OCI-LY7 (cell line): Measurements from ENCODE around the gene MTX3. TPM values are rescaled to one million over a fixed set of nuclear protein-coding genes. Genes with fewer than 3 reads are reported as not detected.

ENCODE experiments used
- BruUV-seq: library from RNA; stranded (reverse); fragments of 400-500 nt; replicated peaks from 2 replicates; lab custom pipeline; 2021; lab: Mats Ljungman, UMichigan
- CTCF ChIA-PET: fragments of 300-600 bp; sonication (Branson Sonifier 250); formaldehyde crosslinking; loops from one replicate; lab custom pipeline; 2022; ENCODE audit warnings: antibody characterized with exemption; ENCODE audit not compliant: unreplicated experiment; lab: Charles Lee
- POLR2A ChIA-PET: fragments of 300-600 bp; sonication (Branson Sonifier 250); formaldehyde crosslinking; loops from one replicate; lab custom pipeline; 2022; ENCODE audit warnings: antibody characterized with exemption; lab: Charles Lee
- DNase-seq: peaks from one replicate; pipeline ENCODE4 v3.0.0-alpha.2; 2015; ENCODE audit warnings: low spot score
- H2AFZ ChIP-seq: fragments of 200-600 bp; sonication (generic), shearing (Covaris generic); 2 replicates; pipeline ENCODE4 v1.6.1; 2014; ENCODE audit warnings: mild to moderate bottlenecking, antibody characterized with exemption, low read length, moderate library complexity
- H3K27ac ChIP-seq: fragments of 200-600 bp; sonication (generic); 2 replicates; pipeline ENCODE4 v1.5.1; 2014; ENCODE audit warnings: mixed run types, low read depth, mild to moderate bottlenecking, moderate library complexity, low read length, inconsistent platforms; ENCODE audit not compliant: poor library complexity, severe bottlenecking
- H3K36me3 ChIP-seq: fragments of 200-600 bp; sonication (generic); 2 replicates; pipeline ENCODE4 v1.6.1; 2014; ENCODE audit warnings: mild to moderate bottlenecking, antibody characterized with exemption, low read length, moderate library complexity, mixed read lengths; ENCODE audit not compliant: insufficient read depth
- H3K4me1 ChIP-seq: fragments of 200-600 bp; sonication (generic); 2 replicates; pipeline ENCODE4 v1.5.1; 2014; ENCODE audit warnings: mild to moderate bottlenecking, low read length; ENCODE audit not compliant: insufficient read depth, poor library complexity, severe bottlenecking
- H3K4me2 ChIP-seq: fragments of 200-600 bp; sonication (generic); 2 replicates; pipeline ENCODE4 v1.6.1; 2014; ENCODE audit warnings: mild to moderate bottlenecking, low read length
- H3K4me3 ChIP-seq: fragments of 200-600 bp; sonication (generic); 2 replicates; pipeline ENCODE4 v1.5.1; 2014; ENCODE audit warnings: mild to moderate bottlenecking, low read depth, low read length; ENCODE audit not compliant: poor library complexity, severe bottlenecking
- H3K79me2 ChIP-seq: fragments of 200-600 bp; sonication (generic); 2 replicates; pipeline ENCODE4 v1.6.1; 2016; ENCODE audit warnings: low read depth, mild to moderate bottlenecking, low read length, moderate library complexity, mixed read lengths; ENCODE audit not compliant: insufficient read depth
- H3K9me2 ChIP-seq: fragments of 200-600 bp; sonication (generic); 2 replicates; pipeline ENCODE4 v1.6.1; 2016; ENCODE audit warnings: mild to moderate bottlenecking, low read length, mixed read lengths; ENCODE audit not compliant: insufficient read depth
- H3K9me3 ChIP-seq: fragments of 200-600 bp; sonication (generic); 2 replicates; pipeline ENCODE4 v1.6.1; 2014; ENCODE audit warnings: mild to moderate bottlenecking, mixed run types, low read length, mixed read lengths
- H4K20me1 ChIP-seq: fragments of 200-600 bp; sonication (generic); 2 replicates; pipeline ENCODE4 v1.6.1; 2014; ENCODE audit warnings: mild to moderate bottlenecking, antibody characterized with exemption, low read length, moderate library complexity, mixed read lengths; ENCODE audit not compliant: insufficient read depth
- EZH2phosphoT487 ChIP-seq: fragments of 200-600 bp; sonication (generic); IDR thresholded peaks from 2 replicates; pipeline ENCODE4 v1.6.1; 2018; ENCODE audit warnings: low read depth, borderline replicate concordance, mild to moderate bottlenecking, mixed run types, antibody characterized with exemption, low read length, moderate library complexity, mixed read lengths
- intact Hi-C: fragments of 100-400 bp; cut with micrococcal nuclease; formaldehyde crosslinking; loops from one replicate; pipeline ENCODE4 v1.10.0; 2022; ENCODE audit not compliant: unreplicated experiment
- total RNA-seq, 2 experiments: library from RNA; depleted of rRNA in 1 of 2; stranded (reverse); fragments of >200 nt in 1 of 2; shearing (Covaris generic) in 1 of 2; gene quantifications; 2 replicates each; pipeline ENCODE4 v1.2.3, GENCODE V29; 2014 to 2022
- TF ChIP-seq, protein P1 (sequence below): fragments of 200-600 bp; sonication (generic); conservative IDR thresholded peaks from 2 replicates; pipeline ENCODE4 v1.5.1; 2014; ENCODE audit warnings: mild to moderate bottlenecking, antibody characterized with exemption, low read length, moderate library complexity, mixed read lengths

MTX3 gene
- total RNA-seq, 2 experiments from 2014 or later: 26.0 to 53.6 TPM

DNA sequence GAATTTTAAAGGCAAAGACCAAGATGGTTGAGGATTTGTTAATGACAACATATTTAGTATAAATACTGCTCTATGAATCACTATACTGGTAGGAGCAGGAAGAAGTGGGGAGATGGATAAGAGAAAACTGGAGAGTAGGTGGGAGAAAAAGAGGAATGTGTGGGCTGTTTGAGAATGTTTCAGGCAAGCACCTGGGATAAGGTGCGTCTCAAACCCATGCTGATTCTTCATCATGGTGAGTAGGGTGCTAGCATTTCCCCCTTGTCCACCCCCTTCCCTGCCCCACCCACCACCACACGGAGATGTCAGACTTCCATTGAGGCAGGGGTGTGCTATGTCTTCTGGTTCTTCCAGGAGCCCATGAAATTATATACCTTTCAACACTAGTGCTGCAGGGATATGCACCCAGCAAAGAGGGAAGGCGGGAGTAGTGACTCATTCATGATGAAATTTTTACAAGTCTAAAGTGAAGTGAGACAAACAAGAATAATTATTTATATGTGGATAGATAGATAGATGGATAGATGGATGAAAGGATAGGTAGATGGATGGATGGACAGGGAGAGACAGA lies 54.3 kb downstream of the MTX3 start:
- no peaks in the 10 kb centered on the region for H3K9me3 ChIP-seq
- DNase-seq: no peak
- CTCF ChIA-PET: no interaction called here
- no peak overlapping the region for H3K4me3 ChIP-seq
- H3K4me2 ChIP-seq: no peak overlapping the region
- H3K27ac ChIP-seq: no peak overlapping the region
- H3K79me2 ChIP-seq: no peaks in the 10 kb centered on the region
- no TSS peak for BruUV-seq
- H2AFZ ChIP-seq: no peak overlapping the region
- POLR2A ChIA-PET: no interaction called here
- intact Hi-C loops: no loop called here
- TF ChIP-seq, protein P1, sequence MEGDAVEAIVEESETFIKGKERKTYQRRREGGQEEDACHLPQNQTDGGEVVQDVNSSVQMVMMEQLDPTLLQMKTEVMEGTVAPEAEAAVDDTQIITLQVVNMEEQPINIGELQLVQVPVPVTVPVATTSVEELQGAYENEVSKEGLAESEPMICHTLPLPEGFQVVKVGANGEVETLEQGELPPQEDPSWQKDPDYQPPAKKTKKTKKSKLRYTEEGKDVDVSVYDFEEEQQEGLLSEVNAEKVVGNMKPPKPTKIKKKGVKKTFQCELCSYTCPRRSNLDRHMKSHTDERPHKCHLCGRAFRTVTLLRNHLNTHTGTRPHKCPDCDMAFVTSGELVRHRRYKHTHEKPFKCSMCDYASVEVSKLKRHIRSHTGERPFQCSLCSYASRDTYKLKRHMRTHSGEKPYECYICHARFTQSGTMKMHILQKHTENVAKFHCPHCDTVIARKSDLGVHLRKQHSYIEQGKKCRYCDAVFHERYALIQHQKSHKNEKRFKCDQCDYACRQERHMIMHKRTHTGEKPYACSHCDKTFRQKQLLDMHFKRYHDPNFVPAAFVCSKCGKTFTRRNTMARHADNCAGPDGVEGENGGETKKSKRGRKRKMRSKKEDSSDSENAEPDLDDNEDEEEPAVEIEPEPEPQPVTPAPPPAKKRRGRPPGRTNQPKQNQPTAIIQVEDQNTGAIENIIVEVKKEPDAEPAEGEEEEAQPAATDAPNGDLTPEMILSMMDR: no peak
- no peak for TF ChIP-seq EZH2phosphoT487
- no peaks in the 10 kb centered on the region for H3K9me2 ChIP-seq
- H3K36me3 ChIP-seq: no peaks in the 10 kb centered on the region
- H4K20me1 ChIP-seq: no peaks in the 10 kb centered on the region
- H3K4me1 ChIP-seq: no peaks in the 10 kb centered on the region

DNA sequence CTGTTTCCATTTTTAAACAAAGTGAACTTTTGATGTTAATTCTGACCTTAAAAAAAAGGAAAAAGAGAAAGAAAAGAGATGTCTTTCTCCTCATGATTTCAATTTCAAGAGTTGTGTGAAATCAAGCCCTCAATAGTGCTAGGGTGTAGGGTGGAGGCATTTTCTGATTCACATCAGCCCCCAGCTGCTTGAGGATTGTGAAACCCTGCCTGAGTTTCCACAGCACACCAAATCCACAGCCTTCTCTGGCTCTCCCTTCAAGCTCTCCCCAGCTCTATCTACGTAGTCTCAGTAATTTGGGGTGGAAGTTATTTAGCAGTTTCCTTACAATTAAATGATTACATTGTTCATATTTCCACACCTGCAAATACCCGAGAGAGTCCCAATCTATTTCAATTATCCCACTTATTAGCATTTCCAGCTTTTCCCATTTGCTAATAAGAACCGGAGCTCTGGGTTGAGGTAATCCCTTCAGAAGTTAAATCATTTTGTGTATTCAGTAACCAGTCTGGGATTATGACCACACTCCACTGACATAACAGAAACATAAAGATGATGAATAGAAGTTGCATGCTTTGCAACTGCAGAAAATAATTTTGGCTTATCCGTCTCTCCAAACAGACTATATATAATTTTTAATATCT lies 54.9 kb downstream of the MTX3 start:
- ChIA-PET CTCF (interaction anchor here (1.4 kb wide), 1 partner anchor 12 kb away, joined by 3 read pairs; no protein-coding TSS in a partner anchor), POLR2A (interaction anchor here (1.3 kb wide), 1 partner anchor 11 kb away, joined by 3 read pairs; no protein-coding TSS in a partner anchor)
- Histone ChIP-seq H3K4me1 (no peaks in the 10 kb centered on the region), H3K36me3 (no peaks in the 10 kb centered on the region), H3K4me2 (no peak overlapping the region), H3K9me2 (no peaks in the 10 kb centered on the region), H3K9me3 (no peaks in the 10 kb centered on the region), H2AFZ (no peak overlapping the region), H3K79me2 (no peaks in the 10 kb centered on the region), H3K4me3 (no peak overlapping the region), H4K20me1 (no peaks in the 10 kb centered on the region), H3K27ac (no peak overlapping the region)
- no peak for DNase-seq
- intact Hi-C loops: no loop called here
- no TSS peak for BruUV-seq
- TF ChIP-seq, protein P1: no peak
- TF ChIP-seq EZH2phosphoT487: no peak

DNA sequence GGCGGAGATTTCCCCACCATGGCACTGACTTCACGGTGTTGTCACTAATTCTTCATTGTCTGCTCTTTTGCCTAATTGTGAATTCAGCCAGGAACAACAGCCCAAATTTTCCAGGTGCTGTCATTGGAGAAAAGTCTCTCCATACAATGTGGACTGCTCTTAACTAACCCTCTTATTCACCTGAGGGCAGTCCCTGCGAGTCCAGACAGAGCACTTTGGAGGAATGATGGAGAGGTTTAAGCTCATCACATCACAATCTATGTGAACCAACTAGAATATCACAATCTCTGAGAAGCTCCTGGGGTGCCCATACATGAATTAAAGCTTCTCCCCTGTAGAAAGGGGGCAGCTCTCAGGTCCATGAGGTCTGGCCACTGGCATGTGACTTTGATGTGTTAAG lies 56.4 kb downstream of the MTX3 start:
- TF ChIP-seq, protein P1: no peak
- no peak for TF ChIP-seq EZH2phosphoT487
- no peak overlapping the region for H3K4me2 ChIP-seq
- no peaks in the 10 kb centered on the region for H3K79me2 ChIP-seq
- H3K9me3 ChIP-seq: no peaks in the 10 kb centered on the region
- intact Hi-C loops: no loop called here
- no peak overlapping the region for H3K4me3 ChIP-seq
- H3K9me2 ChIP-seq: no peaks in the 10 kb centered on the region
- H2AFZ ChIP-seq: no peak overlapping the region
- BruUV-seq: no TSS peak
- CTCF ChIA-PET: interaction anchor here (1.4 kb wide), 1 partner anchor 10 kb away, joined by 3 read pairs; no protein-coding TSS in a partner anchor
- POLR2A ChIA-PET: interaction anchor here (0.6 to 1.0 kb wide), 3 partner anchors 20 to 34 kb away, joined by 3 to 5 read pairs (median 4); no protein-coding TSS in a partner anchor
- H3K36me3 ChIP-seq: no peaks in the 10 kb centered on the region
- H4K20me1 ChIP-seq: no peaks in the 10 kb centered on the region
- no peaks in the 10 kb centered on the region for H3K4me1 ChIP-seq
- no peak overlapping the region for H3K27ac ChIP-seq
- no peak for DNase-seq
